Keratinocyte (primary cell): ENCODE results near the gene IRF9. TPM values are rescaled to one million over a fixed set of nuclear protein-coding genes. Genes with fewer than 3 reads are reported as not detected.

Experiments used
- DNase-seq: peaks from one replicate; pipeline ENCODE4 v3.0.0-alpha.2; 2011; ENCODE audit warnings: low read depth, missing footprints, low spot score
- FAIRE-seq: peaks from 2 replicates; lab custom pipeline; 2011; peaks lifted over from hg19 to GRCh38; lab: Jason Lieb, UNC
- H2AFZ ChIP-seq: 2 replicates; pipeline ENCODE4 v1.6.0; 2012; ENCODE audit warnings: low read length, control low read depth, inconsistent platforms; ENCODE audit not compliant: control insufficient read depth
- H3K27ac ChIP-seq: 2 replicates; pipeline ENCODE4 v1.5.1; 2011; ENCODE audit warnings: low read length; ENCODE audit not compliant: control insufficient read depth, insufficient read depth
- H3K27me3 ChIP-seq: 3 replicates; pipeline ENCODE4 v1.6.0; 2011; ENCODE audit warnings: low read length; ENCODE audit not compliant: control insufficient read depth, insufficient read depth; ENCODE audit errors: extremely low read depth
- H3K36me3 ChIP-seq, 2 experiments: 2 replicates in 1 of 2; 3 replicates in 1 of 2; pipeline ENCODE4 v1.5.1; 2011; ENCODE audit warnings: low read length in 2 of 2, mild to moderate bottlenecking in 1 of 2; ENCODE audit not compliant: control insufficient read depth in 2 of 2, insufficient read depth in 2 of 2; ENCODE audit errors: extremely low read depth in 1 of 2
- H3K4me1 ChIP-seq: 3 replicates; pipeline ENCODE4 v1.5.1; 2011; ENCODE audit warnings: low read length; ENCODE audit not compliant: control insufficient read depth, insufficient read depth; ENCODE audit errors: extremely low read depth
- H3K4me2 ChIP-seq: 3 replicates; pipeline ENCODE4 v1.6.0; 2011; ENCODE audit warnings: low read depth, low read length; ENCODE audit not compliant: control insufficient read depth, insufficient read depth; ENCODE audit errors: extremely low read depth
- H3K4me3 ChIP-seq, 3 experiments: fragments of 200-600 bp in 1 of 3; sonication (generic) in 1 of 3; 2 replicates in 2 of 3; 3 replicates in 1 of 3; pipeline ENCODE4 v1.5.1; 2011 to 2016; ENCODE audit warnings: low read length in 3 of 3, mild to moderate bottlenecking in 3 of 3, control low read depth in 2 of 3, inconsistent platforms in 1 of 3, low read depth in 1 of 3, mixed read lengths in 1 of 3, mixed run types in 1 of 3, moderate library complexity in 1 of 3; ENCODE audit not compliant: control insufficient read depth in 2 of 3, insufficient read depth in 2 of 3; ENCODE audit errors: extremely low read depth in 1 of 3
- H3K79me2 ChIP-seq: 2 replicates; pipeline ENCODE4 v1.6.0; 2012; ENCODE audit warnings: low read length; ENCODE audit not compliant: control insufficient read depth, insufficient read depth
- H3K9ac ChIP-seq: 3 replicates; pipeline ENCODE4 v1.6.0; 2011; ENCODE audit warnings: low read length; ENCODE audit not compliant: control insufficient read depth, insufficient read depth; ENCODE audit errors: extremely low read depth
- H3K9me1 ChIP-seq: 3 replicates; pipeline ENCODE4 v1.6.0; 2011; ENCODE audit warnings: low read length; ENCODE audit not compliant: control insufficient read depth, insufficient read depth; ENCODE audit errors: extremely low read depth
- H3K9me3 ChIP-seq: 2 replicates; pipeline ENCODE4 v1.5.1; 2012; ENCODE audit warnings: low read depth, low read length; ENCODE audit not compliant: control insufficient read depth
- H4K20me1 ChIP-seq: 3 replicates; pipeline ENCODE4 v1.6.0; 2011; ENCODE audit warnings: low read length; ENCODE audit not compliant: control insufficient read depth, insufficient read depth; ENCODE audit errors: extremely low read depth
- EZH2 ChIP-seq: IDR thresholded peaks from one replicate; pipeline ENCODE4 v1.6.1; 2012; ENCODE audit warnings: inconsistent platforms, mild to moderate bottlenecking, low read length, moderate library complexity
- dilution Hi-C: fragments of 300-500 bp; cut with MboI; formaldehyde crosslinking; loops from one replicate; pipeline ENCODE4 v1.7.0; 2020; ENCODE audit warnings: low sequenced_read_pairs; ENCODE audit not compliant: extremely low pct_ligation_motif_present
- polyA plus RNA-seq, 5 experiments: library from polyadenylated mRNA; depleted of rRNA in 3 of 5; stranded (reverse) in 3 of 5; stranded (forward) in 1 of 5; unstranded in 1 of 5; fragments of >200 nt; gene quantifications; 1 replicate in 1 of 5; 2 replicates in 3 of 5; 3 replicates in 1 of 5; pipeline versions ENCODE4 v1.2.1 to v1.2.3, GENCODE V29; 2011 to 2012; ENCODE audit warnings: missing spikeins in 2 of 5, low read depth in 1 of 5, low replicate concordance in 1 of 5
- TF ChIP-seq, protein P1 (sequence below), 3 experiments: IDR thresholded peaks in 1 of 3; conservative IDR thresholded peaks in 1 of 3; optimal IDR thresholded peaks in 1 of 3; 2 replicates in 2 of 3; 3 replicates in 1 of 3; pipeline versions ENCODE3 to v1.5.1; 2011; ENCODE audit warnings: low read length in 3 of 3, mild to moderate bottlenecking in 3 of 3, moderate library complexity in 2 of 3, control low read depth in 1 of 3, inconsistent platforms in 1 of 3; ENCODE audit not compliant: insufficient read depth in 2 of 3; ENCODE audit errors: extremely low read depth in 1 of 3

The IRF9 gene
- polyA plus RNA-seq, 1 donor (not counting 4 experiments of a cell fraction or from before 2014, with no cell fraction given): 117 TPM

DNA sequence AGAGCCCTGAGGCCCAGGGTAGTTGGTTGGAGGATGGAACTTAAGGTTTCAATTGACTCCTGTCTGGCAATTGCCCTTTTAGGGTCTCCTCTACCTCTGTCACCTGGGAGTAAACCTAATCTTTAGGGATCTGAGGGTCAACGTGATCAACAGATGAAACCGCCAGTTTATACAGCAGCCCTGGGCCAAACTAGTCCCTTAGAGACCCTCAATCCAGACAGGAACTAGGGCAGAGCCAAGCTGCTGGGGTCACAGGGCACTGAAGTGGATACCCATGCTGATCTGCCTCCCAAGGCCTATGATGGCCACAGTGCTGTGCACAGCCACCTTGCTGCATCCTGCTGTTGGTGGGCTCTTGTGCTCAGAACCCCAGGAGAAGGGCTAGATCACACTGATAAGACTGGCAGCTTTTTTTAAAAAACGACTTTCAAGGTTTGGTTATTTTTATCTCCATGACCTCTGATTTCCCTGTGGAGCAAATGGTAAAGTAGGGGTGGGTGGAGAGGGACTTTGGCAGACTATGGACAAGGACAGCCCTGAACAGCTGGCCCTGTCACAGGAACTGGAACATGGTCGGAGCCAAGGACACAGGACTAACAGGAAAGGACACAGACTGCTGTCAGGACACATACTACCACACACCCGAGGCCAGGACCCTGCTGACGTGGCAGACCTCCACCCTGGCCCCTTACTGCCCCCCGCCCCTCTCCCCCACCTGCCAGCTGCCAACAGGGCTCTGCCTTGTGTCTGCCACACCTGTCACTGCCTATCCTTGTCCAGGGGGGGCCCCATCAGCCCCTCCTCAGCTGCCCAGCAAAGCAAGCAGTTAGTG lies 30.1 kb upstream of the IRF9 start:
- H3K27me3 ChIP-seq: no peaks in the 10 kb centered on the region
- H3K79me2 ChIP-seq: no peaks in the 10 kb centered on the region
- no peak overlapping the region for H3K9ac ChIP-seq
- peaks cover 15% of the 10 kb centered on the region for H3K4me1 ChIP-seq
- H3K36me3 ChIP-seq: no peaks in the 10 kb centered on the region
- no peaks in the 10 kb centered on the region for H3K9me3 ChIP-seq
- FAIRE-seq: no peak
- no peak for DNase-seq
- H3K9me1 ChIP-seq: no peaks in the 10 kb centered on the region
- no peak overlapping the region for H3K4me2 ChIP-seq
- TF ChIP-seq, protein P1, sequence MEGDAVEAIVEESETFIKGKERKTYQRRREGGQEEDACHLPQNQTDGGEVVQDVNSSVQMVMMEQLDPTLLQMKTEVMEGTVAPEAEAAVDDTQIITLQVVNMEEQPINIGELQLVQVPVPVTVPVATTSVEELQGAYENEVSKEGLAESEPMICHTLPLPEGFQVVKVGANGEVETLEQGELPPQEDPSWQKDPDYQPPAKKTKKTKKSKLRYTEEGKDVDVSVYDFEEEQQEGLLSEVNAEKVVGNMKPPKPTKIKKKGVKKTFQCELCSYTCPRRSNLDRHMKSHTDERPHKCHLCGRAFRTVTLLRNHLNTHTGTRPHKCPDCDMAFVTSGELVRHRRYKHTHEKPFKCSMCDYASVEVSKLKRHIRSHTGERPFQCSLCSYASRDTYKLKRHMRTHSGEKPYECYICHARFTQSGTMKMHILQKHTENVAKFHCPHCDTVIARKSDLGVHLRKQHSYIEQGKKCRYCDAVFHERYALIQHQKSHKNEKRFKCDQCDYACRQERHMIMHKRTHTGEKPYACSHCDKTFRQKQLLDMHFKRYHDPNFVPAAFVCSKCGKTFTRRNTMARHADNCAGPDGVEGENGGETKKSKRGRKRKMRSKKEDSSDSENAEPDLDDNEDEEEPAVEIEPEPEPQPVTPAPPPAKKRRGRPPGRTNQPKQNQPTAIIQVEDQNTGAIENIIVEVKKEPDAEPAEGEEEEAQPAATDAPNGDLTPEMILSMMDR (optimal IDR thresholded peaks at IDR 0.05 in 1 of 3, IDR thresholded peaks at IDR 0.05 in 1 of 3, conservative IDR thresholded peaks at IDR 0.05 in 1 of 3; ENCODE audit: extremely low read depth in 1 of 3, insufficient read depth in 2 of 3, low read length in 3 of 3): no peak
- no peak for TF ChIP-seq EZH2
- no peak overlapping the region for H3K27ac ChIP-seq
- no peak overlapping the region for H3K4me3 ChIP-seq
- no peaks in the 10 kb centered on the region for H4K20me1 ChIP-seq
- no peak overlapping the region for H2AFZ ChIP-seq
- dilution Hi-C loops: no loop called here

- dilution Hi-C loops: no loop called here
- Histone ChIP-seq H4K20me1 (no peaks in the 10 kb centered on the region), H3K9me1 (no peaks in the 10 kb centered on the region), H2AFZ (no peak overlapping the region), H3K36me3 (no peaks in the 10 kb centered on the region), H3K27ac (no peak overlapping the region), H3K4me2 (no peak overlapping the region), H3K9ac (no peak overlapping the region), H3K79me2 (peaks cover 3% of the 10 kb centered on the region), H3K4me3 (no peak overlapping the region), H3K4me1 (peaks cover 16% of the 10 kb centered on the region), H3K27me3 (no peaks in the 10 kb centered on the region), H3K9me3 (no peaks in the 10 kb centered on the region)
- no peak for TF ChIP-seq EZH2
- TF ChIP-seq, protein P1 (optimal IDR thresholded peaks at IDR 0.05 in 1 of 3, IDR thresholded peaks at IDR 0.05 in 1 of 3, conservative IDR thresholded peaks at IDR 0.05 in 1 of 3; ENCODE audit: extremely low read depth in 1 of 3, insufficient read depth in 2 of 3, low read length in 3 of 3): no peak
- DNase-seq: no peak
- no peak for FAIRE-seq
Observed at GRCh38 chr14:24131549-24131966, 29.5 kb upstream of the IRF9 start.
